ENCODE measurements around the gene SLC35D3.

- no peak for TF ChIP-seq EZH2phosphoT487 (conservative IDR thresholded peaks at IDR 0.05; ENCODE audit: low read length)
- TF ChIP-seq CTCF (IDR thresholded peaks at IDR 0.05; ENCODE audit: insufficient read depth, low read length, poor library complexity, severe bottlenecking), result no peak
Observed at GRCh38 chr6:136945711-136946121, 23.6 kb downstream of the SLC35D3 start.

All from SU-DHL-6 (cell line).